Transverse colon (tissue), 4 donors: ENCODE data around the gene ATP2B1. TPM values are rescaled to one million over a fixed set of nuclear protein-coding genes. Genes with fewer than 3 reads are reported as not detected.

Experiments used
- DNase-seq: peaks from one replicate; pipeline ENCODE4 v3.0.0-alpha.2; 2019
- H3K27ac ChIP-seq, 4 donors: fragments of 200-600 bp; sonication (generic); 2 replicates each; pipeline ENCODE4 v1.5.1; 2016 to 2018; ENCODE audit warnings: inconsistent platforms in 4 of 4
- H3K27me3 ChIP-seq: fragments of 200-600 bp; sonication (generic); 2 replicates; pipeline ENCODE4 v1.5.1; 2017; ENCODE audit warnings: inconsistent platforms
- H3K36me3 ChIP-seq, 4 donors: fragments of 200-600 bp; sonication (generic); 2 replicates each; pipeline ENCODE4 v1.5.1; 2017 to 2019; ENCODE audit warnings: inconsistent platforms in 4 of 4
- H3K4me1 ChIP-seq, 4 donors: fragments of 200-600 bp; sonication (generic); 2 replicates each; pipeline ENCODE4 v1.5.1; 2017 to 2020; ENCODE audit warnings: inconsistent platforms in 4 of 4
- H3K4me3 ChIP-seq, 4 donors: fragments of 200-600 bp; sonication (generic); 1 replicate in 1 of 4; 2 replicates in 3 of 4; pipeline versions ENCODE4 v1.5.1 to v1.6.1; 2017 to 2019; ENCODE audit warnings: inconsistent platforms in 4 of 4
- H3K9me3 ChIP-seq, 2 donors: fragments of 200-600 bp; sonication (generic); 2 replicates each; pipeline ENCODE4 v1.5.1; 2017 to 2019; ENCODE audit warnings: inconsistent platforms in 2 of 2
- CTCF ChIP-seq, 5 experiments: fragments of 200-600 bp in 3 of 5; fragments of 450-650 bp in 2 of 5; sonication (generic) in 3 of 5; IDR thresholded peaks; 1 replicate in 2 of 5; 2 replicates in 3 of 5; pipeline ENCODE4 v1.5.1; 2016 to 2017; ENCODE audit warnings: antibody characterized with exemption in 5 of 5, inconsistent platforms in 3 of 5, mild to moderate bottlenecking in 2 of 5, moderate library complexity in 1 of 5
- EP300 ChIP-seq: sonication (generic); formaldehyde crosslinking; IDR thresholded peaks from one replicate; pipeline ENCODE4 v1.6.1; 2017; ENCODE audit warnings: antibody characterized with exemption, low read depth
- POLR2A ChIP-seq: fragments of 450-650 bp; IDR thresholded peaks from one replicate; pipeline ENCODE4 v1.6.1; 2016; ENCODE audit warnings: antibody characterized with exemption, mild to moderate bottlenecking, moderate library complexity
- POLR2AphosphoS5 ChIP-seq, 3 donors: sonication (generic); formaldehyde crosslinking; IDR thresholded peaks; one replicate each; pipeline ENCODE4 v1.6.1; 2016; ENCODE audit warnings: antibody characterized with exemption in 3 of 3
- WGBS, 2 donors: methylation state at CpG; one replicate each; pipeline ENCODE4 v1.1.5; 2018; ENCODE audit warnings: low coverage in 1 of 2; 5-methylcytosine and 5-hydroxymethylcytosine counted together
- in situ Hi-C, 4 donors: fragments of 200-750 bp; cut with MboI; loops; one replicate each; pipeline versions ENCODE4 v1.15.0 to v1.15.1; 2017; ENCODE audit warnings: low sequenced_read_pairs in 3 of 4, low pct_ligation_motif_present in 1 of 4, low pct_unique_long_range_greater_than_20kb in 1 of 4
- intact Hi-C: fragments of 100-400 bp; cut with DNase I; formaldehyde crosslinking; loops from one replicate; pipeline ENCODE4 v1.15.1; 2023; ENCODE audit warnings: low total_unique reads
- total RNA-seq, 4 donors: library from RNA; depleted of rRNA; stranded (reverse); fragments of >200 nt; gene quantifications; one replicate each; pipeline ENCODE4 v1.1.0, GENCODE V29; 2016

The ATP2B1 gene
- total RNA-seq, 4 donors from 2014 or later: 52.7 to 235 (median 104) TPM

DNA sequence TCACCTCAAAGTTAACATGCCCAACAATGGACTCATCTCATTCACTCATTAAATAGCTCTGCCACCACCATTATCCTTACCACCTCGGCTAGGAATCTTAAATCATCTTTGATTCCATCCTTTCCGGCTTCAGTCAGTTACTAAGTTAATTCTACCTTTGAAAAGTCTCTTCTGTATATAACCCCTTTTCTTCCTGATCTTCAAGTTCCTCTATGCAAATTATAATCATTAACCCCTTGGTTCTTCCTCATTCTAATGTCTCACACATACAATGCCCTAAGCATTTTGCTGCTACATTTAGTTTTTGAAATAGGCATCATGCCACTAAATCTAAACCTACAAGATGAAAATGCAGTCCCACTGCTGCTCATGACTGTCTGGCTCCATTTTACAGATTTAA is 51.6 kb downstream of the ATP2B1 start:
- Histone ChIP-seq H3K27me3 (no peaks in the 10 kb centered on the region), H3K4me1 (peaks cover 0 to 16% (median 5%) of the 10 kb centered on the region in 4 donors), H3K9me3 (no peaks in the 10 kb centered on the region), H3K36me3 (no peaks in the 10 kb centered on the region), H3K4me3 (no peak overlapping the region), H3K27ac (no peak overlapping the region)
- TF ChIP-seq POLR2AphosphoS5 (IDR thresholded peaks at IDR 0.05) (no peak), EP300 (no peak), CTCF (IDR thresholded peaks at IDR 0.05) (no peak), POLR2A (no peak)
- 79 to 90% methylated on average over 2 of the region's 2 CpGs for WGBS, 2 donors
- intact Hi-C loops (no loop called here), in situ Hi-C loops (no loop called here)
- no peak for DNase-seq

GRCh38 chr12:89655841-89656240 is 52.8 kb downstream of the ATP2B1 start:
- TF ChIP-seq CTCF (IDR thresholded peaks at IDR 0.05): no peak
- TF ChIP-seq POLR2A: no peak
- no peak for TF ChIP-seq EP300
- TF ChIP-seq POLR2AphosphoS5 (IDR thresholded peaks at IDR 0.05): no peak
- H3K4me1 ChIP-seq: peaks cover 0 to 9% (median 0%) of the 10 kb centered on the region in 4 donors
- H3K36me3 ChIP-seq: no peaks in the 10 kb centered on the region
- DNase-seq: no peak
- no peak overlapping the region for H3K4me3 ChIP-seq
- no peaks in the 10 kb centered on the region for H3K9me3 ChIP-seq
- in situ Hi-C loops: no loop called here
- 97 to 100% methylated on average over 1 of the region's 1 CpG for WGBS, 2 donors
- H3K27ac ChIP-seq: no peak overlapping the region
- intact Hi-C loops: no loop called here
- no peaks in the 10 kb centered on the region for H3K27me3 ChIP-seq

GRCh38 chr12:89651192-89651591 is 57.4 kb downstream of the ATP2B1 start:
- Histone ChIP-seq H3K36me3 (no peaks in the 10 kb centered on the region), H3K4me1 (peaks cover 0 to 6% (median 0%) of the 10 kb centered on the region in 4 donors), H3K9me3 (no peaks in the 10 kb centered on the region), H3K27me3 (no peaks in the 10 kb centered on the region), H3K27ac (no peak overlapping the region), H3K4me3 (no peak overlapping the region)
- WGBS, 2 donors: 94 to 97% methylated on average over 4 of the region's 4 CpGs
- in situ Hi-C loops: no loop called here
- no peak for DNase-seq
- intact Hi-C loops: no loop called here
- TF ChIP-seq CTCF (IDR thresholded peaks at IDR 0.05): no peak
- no peak for TF ChIP-seq POLR2AphosphoS5 (IDR thresholded peaks at IDR 0.05)

- intact Hi-C loops (no loop called here), in situ Hi-C loops (no loop called here)
- WGBS, 2 donors: 94 to 97% methylated on average over 2 of the region's 2 CpGs
Measured at GRCh38 chr12:89650239-89650638, 58.4 kb downstream of the ATP2B1 start.

More at GRCh38 chr12:89650239-89650638, 58.4 kb downstream of the ATP2B1 start:
- TF ChIP-seq EP300 (no peak), POLR2A (no peak), CTCF (IDR thresholded peaks at IDR 0.05) (no peak), POLR2AphosphoS5 (IDR thresholded peaks at IDR 0.05) (no peak)
- Histone ChIP-seq H3K27me3 (no peaks in the 10 kb centered on the region), H3K4me1 (peaks cover 0 to 5% (median 0%) of the 10 kb centered on the region in 4 donors), H3K36me3 (no peaks in the 10 kb centered on the region), H3K9me3 (no peaks in the 10 kb centered on the region), H3K4me3 (no peak overlapping the region), H3K27ac (no peak overlapping the region)
- no peak for DNase-seq
